ENCODE results near the gene POLR3C.

The POLR3C gene

DNA sequence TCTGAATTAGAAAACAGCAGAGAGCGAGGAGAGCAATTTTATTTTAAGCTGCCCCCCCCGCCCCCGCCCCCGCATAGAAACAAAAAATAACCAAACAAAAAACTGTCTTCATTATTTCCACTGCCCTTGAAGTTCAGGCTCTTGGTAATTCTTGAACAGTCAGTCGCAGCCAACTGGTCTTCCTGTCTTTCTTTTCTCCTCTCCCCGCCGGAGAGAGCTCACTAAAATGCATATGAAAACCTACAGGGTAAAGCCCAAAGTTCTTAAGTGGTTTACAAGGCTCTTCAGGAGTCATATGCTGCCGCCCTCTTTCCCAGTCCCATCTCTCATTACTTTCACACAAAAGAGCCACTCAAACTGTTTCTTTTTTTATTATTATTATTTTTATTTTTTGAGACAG, 62.8 kb downstream of the POLR3C start:
- TF ChIP-seq, protein P1, sequence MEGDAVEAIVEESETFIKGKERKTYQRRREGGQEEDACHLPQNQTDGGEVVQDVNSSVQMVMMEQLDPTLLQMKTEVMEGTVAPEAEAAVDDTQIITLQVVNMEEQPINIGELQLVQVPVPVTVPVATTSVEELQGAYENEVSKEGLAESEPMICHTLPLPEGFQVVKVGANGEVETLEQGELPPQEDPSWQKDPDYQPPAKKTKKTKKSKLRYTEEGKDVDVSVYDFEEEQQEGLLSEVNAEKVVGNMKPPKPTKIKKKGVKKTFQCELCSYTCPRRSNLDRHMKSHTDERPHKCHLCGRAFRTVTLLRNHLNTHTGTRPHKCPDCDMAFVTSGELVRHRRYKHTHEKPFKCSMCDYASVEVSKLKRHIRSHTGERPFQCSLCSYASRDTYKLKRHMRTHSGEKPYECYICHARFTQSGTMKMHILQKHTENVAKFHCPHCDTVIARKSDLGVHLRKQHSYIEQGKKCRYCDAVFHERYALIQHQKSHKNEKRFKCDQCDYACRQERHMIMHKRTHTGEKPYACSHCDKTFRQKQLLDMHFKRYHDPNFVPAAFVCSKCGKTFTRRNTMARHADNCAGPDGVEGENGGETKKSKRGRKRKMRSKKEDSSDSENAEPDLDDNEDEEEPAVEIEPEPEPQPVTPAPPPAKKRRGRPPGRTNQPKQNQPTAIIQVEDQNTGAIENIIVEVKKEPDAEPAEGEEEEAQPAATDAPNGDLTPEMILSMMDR (IDR thresholded peaks at IDR 0.05; ENCODE audit: low read depth, low read length, missing control alignments): no peak
- no peak overlapping the region for H3K4me3 ChIP-seq (ENCODE audit: low read depth, low read length)
- no peak for DNase-seq (ENCODE audit: low read depth)

DNA sequence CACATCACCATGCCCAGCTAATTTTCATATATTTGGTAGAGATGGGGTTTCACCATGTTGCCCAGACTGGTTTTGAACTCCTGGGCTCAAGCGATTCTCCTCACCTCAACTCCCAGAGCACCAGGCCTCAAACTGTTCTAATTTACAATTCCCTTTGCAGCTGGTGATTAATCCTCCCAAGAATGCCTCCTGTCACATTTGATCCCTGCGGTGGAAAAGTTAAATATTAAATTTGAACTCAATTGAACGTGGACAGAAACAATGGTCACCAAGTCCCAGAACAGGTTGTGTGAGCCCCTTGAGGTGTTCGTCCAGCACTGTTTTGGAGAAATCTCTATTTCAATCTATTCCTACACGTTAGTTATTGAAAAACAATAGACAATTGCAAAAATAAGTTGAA, 63.6 kb downstream of the POLR3C start:
- H3K4me3 ChIP-seq (ENCODE audit: low read depth, low read length): no peak overlapping the region
- DNase-seq (ENCODE audit: low read depth): no peak
- TF ChIP-seq, protein P1 (IDR thresholded peaks at IDR 0.05; ENCODE audit: low read depth, low read length, missing control alignments): no peak

DNA sequence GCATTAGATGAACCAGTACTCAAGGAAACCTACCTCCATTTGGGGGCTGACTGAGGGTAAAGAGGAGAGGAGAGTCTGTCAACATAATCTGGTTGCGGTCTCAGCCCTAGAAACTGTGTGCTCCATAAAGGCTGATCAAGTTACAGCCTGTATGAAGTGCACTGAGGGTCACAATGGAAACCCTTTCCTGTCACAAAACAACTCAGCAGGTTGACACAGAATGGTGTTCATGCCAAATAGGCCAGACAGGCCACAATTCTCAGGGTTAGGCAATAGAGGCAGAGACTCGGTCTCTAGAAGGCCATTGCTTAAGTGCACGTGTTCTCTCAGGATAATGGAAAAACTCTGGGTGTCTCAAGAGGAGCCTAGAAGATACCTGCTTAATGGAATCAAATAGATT, 65.7 kb downstream of the POLR3C start:
- H3K4me3 ChIP-seq (ENCODE audit: low read depth, low read length): no peak overlapping the region
- TF ChIP-seq, protein P1 (IDR thresholded peaks at IDR 0.05; ENCODE audit: low read depth, low read length, missing control alignments): no peak
- DNase-seq (ENCODE audit: low read depth): no peak

DNA sequence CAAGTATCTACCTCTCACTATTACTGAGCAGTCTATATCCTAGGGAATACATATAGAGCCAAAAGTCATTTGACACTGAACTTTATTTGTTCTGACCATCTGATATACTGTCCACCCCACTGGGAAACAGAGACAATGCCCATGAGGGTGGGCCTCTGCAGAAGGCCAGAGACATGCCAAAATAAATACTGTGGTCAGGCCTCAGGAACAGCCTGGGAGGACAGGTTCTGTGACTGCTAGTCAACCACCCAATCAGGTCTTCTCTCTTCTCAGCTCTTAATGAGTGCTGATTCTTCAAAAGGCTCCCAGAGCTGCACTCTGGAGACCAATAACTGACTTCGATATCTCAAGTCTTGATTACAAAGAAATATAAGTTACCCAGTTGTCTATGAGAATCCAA, 67.1 kb downstream of the POLR3C start:
- TF ChIP-seq, protein P1 (IDR thresholded peaks at IDR 0.05; ENCODE audit: low read depth, low read length, missing control alignments): no peak
- no peak overlapping the region for H3K4me3 ChIP-seq (ENCODE audit: low read depth, low read length)
- DNase-seq (ENCODE audit: low read depth): no peak

DNA sequence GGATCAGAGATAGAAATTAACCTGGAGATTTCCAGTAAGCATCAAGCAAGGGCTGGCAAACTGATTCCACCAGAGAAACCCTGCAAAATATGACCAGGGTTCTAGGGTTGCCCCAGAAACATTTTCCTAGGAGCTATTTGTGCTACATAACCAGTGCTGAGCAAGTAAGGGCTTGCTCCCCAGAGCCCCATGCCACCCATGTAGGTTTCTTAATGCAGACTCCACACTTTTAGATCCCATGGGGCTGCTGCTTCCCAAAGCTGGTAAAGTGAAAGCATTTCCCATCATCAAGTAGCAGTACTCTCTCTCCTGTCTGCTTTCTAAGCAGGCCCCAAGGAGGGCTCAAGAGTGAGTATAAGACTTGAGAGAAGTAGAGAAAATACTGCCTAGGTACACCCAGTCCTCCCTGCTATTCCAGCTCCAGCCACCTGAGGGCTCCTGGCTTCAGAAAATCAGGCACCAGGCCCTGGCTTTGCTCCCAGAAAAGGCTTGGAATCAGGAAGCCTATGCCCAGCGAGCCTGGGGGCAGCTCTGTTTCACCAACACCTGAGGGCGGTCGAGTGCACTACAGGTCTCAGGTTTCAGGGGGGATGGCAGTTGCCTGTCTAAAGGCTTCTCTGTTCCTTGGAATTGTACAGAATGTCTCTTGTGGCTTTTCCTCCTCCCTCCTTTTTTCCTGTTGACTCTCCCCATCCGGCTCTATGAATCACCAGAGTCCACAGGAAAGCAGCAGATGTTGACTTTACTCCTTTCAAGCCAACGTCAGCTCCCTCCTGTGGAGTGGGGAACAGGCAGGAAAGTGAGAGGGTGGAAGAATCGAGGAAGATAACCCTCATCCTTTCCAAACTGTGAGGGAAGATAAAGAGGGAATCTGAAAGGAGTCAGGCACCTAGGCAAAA, 67.8 kb downstream of the POLR3C start:
- H3K4me3 ChIP-seq (ENCODE audit: low read depth, low read length): no peak overlapping the region

DNA sequence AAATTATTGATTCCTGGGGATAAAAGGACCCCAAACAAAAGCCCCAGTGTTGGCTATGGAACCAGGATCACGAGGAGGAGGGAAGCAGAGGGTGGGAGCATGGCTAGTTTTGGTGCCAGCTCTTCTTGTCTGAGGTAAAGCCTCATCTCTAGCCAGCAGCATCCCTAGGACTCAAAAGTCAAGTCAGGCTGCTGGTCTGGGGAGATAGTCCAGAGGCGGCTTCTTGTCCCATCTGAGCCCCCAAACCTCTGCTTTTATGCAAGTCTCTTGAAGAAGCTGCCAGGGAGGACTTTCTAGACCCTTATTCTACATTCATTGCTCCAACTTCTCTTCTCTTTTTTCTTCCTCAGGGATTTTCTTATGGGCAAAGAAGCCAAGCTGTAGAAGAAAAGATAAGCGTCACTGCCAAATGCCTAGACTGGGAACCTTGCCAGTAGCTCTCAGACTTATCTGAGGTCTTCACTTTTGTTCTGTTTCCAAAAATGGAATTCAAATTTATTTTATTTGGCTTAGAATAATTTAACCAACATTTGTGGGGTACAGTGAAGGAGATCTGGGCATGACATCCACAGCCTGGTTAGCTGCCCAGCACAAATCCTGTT, 68.6 kb downstream of the POLR3C start:
- H3K4me3 ChIP-seq (ENCODE audit: low read depth, low read length): no peak overlapping the region
- TF ChIP-seq, protein P1 (IDR thresholded peaks at IDR 0.05; ENCODE audit: low read depth, low read length, missing control alignments): no peak
- DNase-seq (ENCODE audit: low read depth): no peak

More for the DNA sequence above, 67.8 kb downstream of the POLR3C start:
- peak; percentile 13 for DNase-seq (ENCODE audit: low read depth)
- TF ChIP-seq, protein P1 (IDR thresholded peaks at IDR 0.05; ENCODE audit: low read depth, low read length, missing control alignments): peak; percentile 86

Data from GM12864 (cell line).